OCI-LY3 (cell line): ENCODE measurements around the gene NCOA3.

Experiments used
- H2AFZ ChIP-seq: fragments of 200-600, 300-600 bp; shearing (Covaris generic); 2 replicates; pipeline ENCODE4 v1.6.0; 2014; ENCODE audit warnings: antibody characterized with exemption, low read depth, low read length
- H3K27ac ChIP-seq: fragments of 200-600, 300-600 bp; sonication (generic); 2 replicates; pipeline ENCODE4 v1.5.1; 2014; ENCODE audit warnings: mild to moderate bottlenecking, low read length, moderate library complexity, mixed read lengths
- H3K27me3 ChIP-seq: fragments of 200-600, 300-600 bp; sonication (generic); 2 replicates; pipeline ENCODE4 v1.6.1; 2014; ENCODE audit warnings: low read depth, low read length, mixed read lengths
- H3K36me3 ChIP-seq: fragments of 200-600, 300-600 bp; sonication (generic); replicated peaks from 2 replicates; pipeline ENCODE3; 2014; ENCODE audit warnings: low read depth, low read length, mixed read lengths
- H3K4me1 ChIP-seq: fragments of 300-600, 200-600 bp; sonication (generic); 2 replicates; pipeline ENCODE4 v1.6.1; 2014; ENCODE audit warnings: low read length, mixed read lengths
- H3K4me2 ChIP-seq: fragments of 200-600, 300-600 bp; sonication (generic); 2 replicates; pipeline ENCODE4 v1.6.1; 2014; ENCODE audit warnings: low read length, mixed read lengths
- H3K4me3 ChIP-seq: fragments of 300-600, 200-600 bp; sonication (generic); 2 replicates; pipeline ENCODE4 v1.5.1; 2014; ENCODE audit warnings: antibody characterized with exemption, mild to moderate bottlenecking, low read length, moderate library complexity
- H3K79me2 ChIP-seq: fragments of 300-600, 200-600 bp; shearing (Covaris generic); 2 replicates; pipeline ENCODE4 v1.6.1; 2014; ENCODE audit warnings: mild to moderate bottlenecking, low read length, mixed read lengths
- H3K9ac ChIP-seq: fragments of 300-600, 200-600 bp; shearing (Covaris generic); 2 replicates; pipeline ENCODE4 v1.6.0; 2014; ENCODE audit warnings: mild to moderate bottlenecking, low read length, moderate library complexity
- H3K9me3 ChIP-seq: fragments of 200-600, 300-600 bp; shearing (Covaris generic); 2 replicates; pipeline ENCODE4 v1.6.1; 2014; ENCODE audit warnings: low read length, mixed read lengths; ENCODE audit not compliant: insufficient read depth
- H4K20me1 ChIP-seq: fragments of 200-600, 300-600 bp; sonication (generic); 2 replicates; pipeline ENCODE4 v1.6.1; 2016; ENCODE audit warnings: low read length, mixed read lengths; ENCODE audit not compliant: insufficient read depth
- EZH2phosphoT487 ChIP-seq: fragments of 200-600 bp; shearing (Covaris generic); IDR thresholded peaks from 2 replicates; pipeline ENCODE4 v1.6.1; 2018; ENCODE audit warnings: antibody characterized with exemption, mixed run types, low read depth
- TF ChIP-seq, protein P1 (sequence below): fragments of 200-600, 300-600 bp; sonication (generic); IDR thresholded peaks from 2 replicates; pipeline ENCODE4 v1.5.1; 2014; ENCODE audit warnings: antibody characterized with exemption, low read length, low read depth

NCOA3 gene

DNA sequence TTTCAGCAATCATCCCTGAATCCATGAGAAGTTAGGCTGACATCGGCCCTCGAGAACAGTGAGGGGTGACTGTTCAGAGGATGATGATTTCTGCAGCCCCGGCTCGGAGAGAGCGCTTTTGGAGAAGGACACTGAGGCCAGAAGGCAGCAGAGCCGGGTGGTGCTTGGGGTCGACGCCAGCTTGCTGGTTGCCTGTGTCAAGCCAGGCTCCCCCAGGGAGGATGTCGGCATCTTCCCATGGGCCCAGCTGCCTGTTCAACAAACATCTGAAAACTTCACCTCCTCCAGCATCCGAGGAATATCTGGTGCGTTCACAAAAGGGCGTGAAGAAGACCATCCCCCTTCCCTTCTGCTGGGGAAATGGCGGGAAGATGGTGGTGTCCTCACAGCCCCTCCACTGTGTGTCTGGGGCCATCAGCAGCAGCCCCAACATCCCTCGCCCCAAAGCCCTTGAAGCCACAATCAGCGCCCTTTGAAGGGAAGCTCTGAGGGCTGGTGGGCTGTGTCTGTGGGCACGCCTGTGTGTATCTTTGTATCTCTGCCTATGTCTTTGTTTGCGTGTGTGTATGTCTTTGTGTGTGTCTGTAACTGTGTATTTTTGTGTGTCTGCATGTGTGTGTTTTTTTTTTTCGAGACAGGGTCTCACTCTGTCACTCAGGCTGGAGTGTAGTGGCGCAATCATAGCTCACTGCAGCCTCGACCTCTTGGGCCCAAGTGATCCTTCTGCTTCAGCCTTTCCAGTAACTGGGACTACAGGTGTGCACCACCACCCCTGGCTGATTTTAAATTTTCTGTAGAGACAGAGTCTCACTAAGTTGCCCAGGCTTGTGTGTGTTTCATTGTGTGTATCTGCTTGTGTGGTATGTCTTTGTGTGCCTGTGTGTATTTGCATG lies 185.7 kb downstream of the NCOA3 start:
- no peak overlapping the region for H3K4me3 ChIP-seq
- H3K9me3 ChIP-seq = no peaks in the 10 kb centered on the region
- H3K4me2 ChIP-seq = no peak overlapping the region
- H3K27ac ChIP-seq = no peak overlapping the region
- H3K27me3 ChIP-seq = peaks cover 37% of the 10 kb centered on the region
- H3K79me2 ChIP-seq = no peaks in the 10 kb centered on the region
- H2AFZ ChIP-seq = no peak overlapping the region
- no peaks in the 10 kb centered on the region for H4K20me1 ChIP-seq
- H3K4me1 ChIP-seq = no peaks in the 10 kb centered on the region
- H3K9ac ChIP-seq = no peak overlapping the region
- TF ChIP-seq EZH2phosphoT487 = no peak
- TF ChIP-seq, protein P1, sequence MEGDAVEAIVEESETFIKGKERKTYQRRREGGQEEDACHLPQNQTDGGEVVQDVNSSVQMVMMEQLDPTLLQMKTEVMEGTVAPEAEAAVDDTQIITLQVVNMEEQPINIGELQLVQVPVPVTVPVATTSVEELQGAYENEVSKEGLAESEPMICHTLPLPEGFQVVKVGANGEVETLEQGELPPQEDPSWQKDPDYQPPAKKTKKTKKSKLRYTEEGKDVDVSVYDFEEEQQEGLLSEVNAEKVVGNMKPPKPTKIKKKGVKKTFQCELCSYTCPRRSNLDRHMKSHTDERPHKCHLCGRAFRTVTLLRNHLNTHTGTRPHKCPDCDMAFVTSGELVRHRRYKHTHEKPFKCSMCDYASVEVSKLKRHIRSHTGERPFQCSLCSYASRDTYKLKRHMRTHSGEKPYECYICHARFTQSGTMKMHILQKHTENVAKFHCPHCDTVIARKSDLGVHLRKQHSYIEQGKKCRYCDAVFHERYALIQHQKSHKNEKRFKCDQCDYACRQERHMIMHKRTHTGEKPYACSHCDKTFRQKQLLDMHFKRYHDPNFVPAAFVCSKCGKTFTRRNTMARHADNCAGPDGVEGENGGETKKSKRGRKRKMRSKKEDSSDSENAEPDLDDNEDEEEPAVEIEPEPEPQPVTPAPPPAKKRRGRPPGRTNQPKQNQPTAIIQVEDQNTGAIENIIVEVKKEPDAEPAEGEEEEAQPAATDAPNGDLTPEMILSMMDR = no peak
- H3K36me3 ChIP-seq = no peaks in the 10 kb centered on the region

DNA sequence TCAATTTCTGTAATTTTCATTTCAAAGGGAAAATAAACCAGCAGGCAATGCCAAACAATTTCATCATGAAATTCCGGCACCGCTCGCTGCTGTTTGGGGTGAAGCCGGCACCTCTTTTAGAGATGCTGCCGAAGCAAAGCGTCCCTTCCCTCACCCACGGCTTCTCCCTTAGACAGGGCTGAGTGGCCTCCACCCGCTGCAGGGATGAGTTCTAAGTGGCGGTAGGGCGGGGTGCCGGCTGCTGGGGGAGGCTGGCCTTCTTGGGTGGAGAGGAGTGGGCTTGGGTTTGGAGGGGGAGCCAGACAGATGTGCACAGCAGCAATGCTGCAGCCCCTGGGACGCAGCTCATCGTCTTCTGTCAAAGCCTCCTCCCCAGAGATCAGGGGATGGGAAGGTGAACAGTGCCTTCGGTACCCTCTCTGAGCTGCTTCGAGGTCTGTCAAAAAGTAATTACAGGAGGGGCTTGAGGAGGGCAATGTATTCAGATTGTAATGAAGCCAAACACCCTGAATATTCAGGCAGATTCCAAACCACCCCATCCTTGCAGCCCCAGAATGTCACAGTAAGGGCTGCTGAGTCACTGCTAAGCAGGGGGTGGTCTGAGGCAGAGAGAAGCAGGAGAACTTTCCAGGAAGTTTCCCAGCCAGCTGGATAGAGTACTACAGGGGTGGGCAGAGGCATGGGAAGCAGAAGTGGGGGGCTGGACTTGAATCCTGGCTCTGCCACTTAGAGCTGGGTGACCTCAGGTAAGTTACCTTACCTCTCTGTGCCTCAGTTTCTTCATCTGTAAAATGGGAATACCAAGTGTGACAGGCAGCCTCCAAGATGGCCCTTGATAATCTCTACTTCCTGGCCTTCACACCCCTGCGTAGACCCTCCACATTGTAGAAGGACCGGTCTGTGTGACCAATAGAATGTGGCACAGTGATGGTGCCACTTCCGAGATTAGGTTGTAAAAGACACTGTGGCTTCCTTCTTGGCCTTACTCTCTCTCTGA lies 187.0 kb downstream of the NCOA3 start:
- no peaks in the 10 kb centered on the region for H3K9me3 ChIP-seq
- no peak overlapping the region for H3K27ac ChIP-seq
- no peak for TF ChIP-seq EZH2phosphoT487
- TF ChIP-seq, protein P1 = no peak
- peaks cover 48% of the 10 kb centered on the region for H3K27me3 ChIP-seq
- no peaks in the 10 kb centered on the region for H3K79me2 ChIP-seq
- no peak overlapping the region for H3K9ac ChIP-seq
- H2AFZ ChIP-seq = no peak overlapping the region
- H3K4me2 ChIP-seq = no peak overlapping the region
- H3K36me3 ChIP-seq = no peaks in the 10 kb centered on the region
- no peaks in the 10 kb centered on the region for H3K4me1 ChIP-seq
- no peaks in the 10 kb centered on the region for H4K20me1 ChIP-seq
- H3K4me3 ChIP-seq = no peak overlapping the region

DNA sequence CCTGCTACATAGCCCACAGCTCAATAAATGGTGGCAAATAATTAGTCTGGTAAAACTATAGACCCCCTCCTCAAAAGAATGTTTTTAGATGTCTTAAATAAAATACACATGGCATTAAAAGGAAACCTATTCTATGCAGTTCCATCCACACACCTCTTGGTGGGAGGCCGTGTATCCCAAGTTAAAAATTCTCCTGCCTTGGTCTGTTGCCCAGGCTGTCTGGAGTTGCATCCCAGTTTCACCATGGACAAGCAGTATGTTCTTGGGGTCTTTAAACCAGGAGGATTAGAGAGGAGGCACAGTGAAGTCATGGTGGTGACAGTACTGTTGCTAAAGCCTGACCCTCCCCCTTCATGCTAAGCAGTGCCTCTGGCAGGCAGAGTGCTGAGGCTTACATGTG lies 188.0 kb downstream of the NCOA3 start:
- no peak overlapping the region for H3K9ac ChIP-seq
- no peaks in the 10 kb centered on the region for H4K20me1 ChIP-seq
- peaks cover 50% of the 10 kb centered on the region for H3K27me3 ChIP-seq
- peaks cover under 1% of the 10 kb centered on the region for H3K4me1 ChIP-seq
- H3K36me3 ChIP-seq = no peaks in the 10 kb centered on the region
- no peaks in the 10 kb centered on the region for H3K79me2 ChIP-seq
- H3K4me2 ChIP-seq = no peak overlapping the region
- no peak for TF ChIP-seq EZH2phosphoT487
- TF ChIP-seq, protein P1 = no peak
- H2AFZ ChIP-seq = no peak overlapping the region
- no peak overlapping the region for H3K27ac ChIP-seq
- no peak overlapping the region for H3K4me3 ChIP-seq
- no peaks in the 10 kb centered on the region for H3K9me3 ChIP-seq

DNA sequence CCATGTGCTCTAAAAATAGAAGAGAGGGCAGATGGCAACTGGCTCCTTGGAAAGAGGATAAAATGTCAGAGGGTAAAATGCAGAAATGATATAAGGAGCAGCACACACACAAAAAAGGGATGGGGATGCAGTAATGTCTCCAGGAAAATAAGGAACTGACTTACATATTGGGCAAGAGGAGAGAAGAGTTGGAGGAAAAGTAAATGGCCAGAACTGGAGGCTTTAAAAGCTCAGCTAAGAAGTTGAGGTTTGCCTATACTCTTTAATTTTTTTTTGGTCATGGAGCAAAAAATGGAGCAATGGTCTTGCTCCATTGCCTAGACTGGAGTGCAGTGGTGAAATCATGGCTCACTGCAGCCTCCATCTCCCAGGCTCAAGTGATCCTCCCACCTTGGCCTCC lies 189.9 kb downstream of the NCOA3 start:
- no peaks in the 10 kb centered on the region for H3K79me2 ChIP-seq
- H3K27me3 ChIP-seq = peaks cover 48% of the 10 kb centered on the region
- H3K4me3 ChIP-seq = no peak overlapping the region
- H3K9ac ChIP-seq = no peak overlapping the region
- no peak overlapping the region for H3K4me2 ChIP-seq
- H3K27ac ChIP-seq = no peak overlapping the region
- no peaks in the 10 kb centered on the region for H3K36me3 ChIP-seq
- no peaks in the 10 kb centered on the region for H4K20me1 ChIP-seq
- H2AFZ ChIP-seq = no peak overlapping the region
- peaks cover 12% of the 10 kb centered on the region for H3K4me1 ChIP-seq
- no peak for TF ChIP-seq EZH2phosphoT487
- TF ChIP-seq, protein P1 = no peak
- H3K9me3 ChIP-seq = no peaks in the 10 kb centered on the region
